Measurements from ENCODE around the gene GAREM2. TPM values are rescaled to one million over a fixed set of nuclear protein-coding genes. Genes with fewer than 3 reads are reported as not detected.

The GAREM2 gene
- total RNA-seq, 4 donors from 2014 or later = 1.5 to 4.6 (median 2.2) TPM; not detected in 1

GRCh38 chr2:26176279-26176615, 3.4 kb downstream of the GAREM2 start:
- Histone ChIP-seq H3K27me3 (peaks cover 56% of the 10 kb centered on the region), H3K9me3 (no peaks in the 10 kb centered on the region), H3K4me1 (peaks cover 15 to 31% (median 22%) of the 10 kb centered on the region in 4 donors), H3K27ac (no peak overlapping the region), H3K36me3 (no peaks in the 10 kb centered on the region), H3K4me3 (no peak overlapping the region)
- intact Hi-C loops (cut with DNase I; ENCODE audit: low total_unique reads) (loop anchor here (10.0 kb wide), 1 partner anchor 421 kb away; no protein-coding TSS in a partner anchor), in situ Hi-C loops (cut with MboI; ENCODE audit: low pct_ligation_motif_present in 1 of 4, low pct_unique_long_range_greater_than_20kb in 1 of 4, low sequenced_read_pairs in 3 of 4) (no loop called here)
- 89% methylated on average over 11 of the region's 11 CpGs; no CpG with 5 or more reads in 1 of the 2 donors for WGBS, 2 donors (ENCODE audit: low coverage in 1 of 2)
- no peak for DNase-seq
- no peak for TF ChIP-seq POLR2AphosphoS5 (IDR thresholded peaks at IDR 0.05)
- TF ChIP-seq EP300 (IDR thresholded peaks at IDR 0.05; ENCODE audit: low read depth) = no peak

GRCh38 chr2:26177122-26177521, 4.2 kb downstream of the GAREM2 start:
- no peak for DNase-seq
- no peak overlapping the region for H3K4me3 ChIP-seq
- no peaks in the 10 kb centered on the region for H3K9me3 ChIP-seq
- no peak for TF ChIP-seq EP300 (IDR thresholded peaks at IDR 0.05; ENCODE audit: low read depth)
- TF ChIP-seq POLR2A (IDR thresholded peaks at IDR 0.05) = no peak
- TF ChIP-seq CTCF (IDR thresholded peaks at IDR 0.05) = no peak
- TF ChIP-seq POLR2AphosphoS5 (IDR thresholded peaks at IDR 0.05) = no peak
- no peaks in the 10 kb centered on the region for H3K36me3 ChIP-seq
- intact Hi-C loops (cut with DNase I; ENCODE audit: low total_unique reads) (loop anchor here (10.0 kb wide), 1 partner anchor 422 kb away; no protein-coding TSS in a partner anchor), in situ Hi-C loops (cut with MboI; ENCODE audit: low pct_ligation_motif_present in 1 of 4, low pct_unique_long_range_greater_than_20kb in 1 of 4, low sequenced_read_pairs in 3 of 4) (no loop called here)
- peaks cover 48% of the 10 kb centered on the region for H3K27me3 ChIP-seq
- 91 to 92% methylated on average over 2 to 7 of the region's 7 CpGs for WGBS, 2 donors (ENCODE audit: low coverage in 1 of 2)
- H3K27ac ChIP-seq = no peak overlapping the region
- peaks cover 15 to 30% (median 22%) of the 10 kb centered on the region in 4 donors for H3K4me1 ChIP-seq

GRCh38 chr2:26178246-26178645, 5.4 kb downstream of the GAREM2 start:
- no peak for DNase-seq
- Histone ChIP-seq H3K9me3 (no peaks in the 10 kb centered on the region), H3K36me3 (no peaks in the 10 kb centered on the region), H3K27me3 (peaks cover 39% of the 10 kb centered on the region), H3K4me1 (peaks cover 14 to 22% (median 16%) of the 10 kb centered on the region in 4 donors), H3K27ac (no peak overlapping the region), H3K4me3 (peak overlapping the region in 1 of 4 donors; percentile 68)
- in situ Hi-C loops (cut with MboI; ENCODE audit: low pct_ligation_motif_present in 1 of 4, low pct_unique_long_range_greater_than_20kb in 1 of 4, low sequenced_read_pairs in 3 of 4) (no loop called here), intact Hi-C loops (cut with DNase I; ENCODE audit: low total_unique reads) (loop anchor here (10.0 kb wide), 1 partner anchor 423 kb away; no protein-coding TSS in a partner anchor)
- 89 to 96% methylated on average over 3 of the region's 3 CpGs for WGBS, 2 donors (ENCODE audit: low coverage in 1 of 2)
- TF ChIP-seq EP300 (IDR thresholded peaks at IDR 0.05; ENCODE audit: low read depth) (no peak), POLR2AphosphoS5 (IDR thresholded peaks at IDR 0.05) (no peak)

- Histone ChIP-seq H3K4me3 (peak overlapping the region; percentile 33 to 72 (median 52)), H3K4me1 (peaks cover 7 to 16% (median 10%) of the 10 kb centered on the region in 4 donors), H3K27me3 (peaks cover 32% of the 10 kb centered on the region), H3K27ac (no peak overlapping the region), H3K36me3 (no peaks in the 10 kb centered on the region), H3K9me3 (no peaks in the 10 kb centered on the region)
- intact Hi-C loops (cut with DNase I; ENCODE audit: low total_unique reads) (loop anchor here (10.0 kb wide), 1 partner anchor 424 kb away; no protein-coding TSS in a partner anchor), in situ Hi-C loops (cut with MboI; ENCODE audit: low pct_ligation_motif_present in 1 of 4, low pct_unique_long_range_greater_than_20kb in 1 of 4, low sequenced_read_pairs in 3 of 4) (no loop called here)
- TF ChIP-seq POLR2A (IDR thresholded peaks at IDR 0.05) (no peak), CTCF (IDR thresholded peaks at IDR 0.05) (no peak), POLR2AphosphoS5 (IDR thresholded peaks at IDR 0.05) (no peak), EP300 (IDR thresholded peaks at IDR 0.05; ENCODE audit: low read depth) (no peak)
- DNase-seq = peak; percentile 56
- WGBS, 2 donors (ENCODE audit: low coverage in 1 of 2) = 2% methylated on average over 35 of the region's 48 CpGs; no CpG with 5 or more reads in 1 of the 2 donors
Observed at GRCh38 chr2:26178746-26179436, 6.0 kb downstream of the GAREM2 start.

- no peak overlapping the region for H3K27ac ChIP-seq
- WGBS, 2 donors (ENCODE audit: low coverage in 1 of 2) = 39 to 60% methylated on average over 1 to 12 of the region's 12 CpGs
- H3K4me1 ChIP-seq = peaks cover 6 to 15% (median 11%) of the 10 kb centered on the region in 4 donors
Observed at GRCh38 chr2:26179446-26179913, 6.6 kb downstream of the GAREM2 start.

More at GRCh38 chr2:26179446-26179913, 6.6 kb downstream of the GAREM2 start:
- TF ChIP-seq POLR2A (IDR thresholded peaks at IDR 0.05) (no peak), POLR2AphosphoS5 (IDR thresholded peaks at IDR 0.05) (no peak), CTCF (IDR thresholded peaks at IDR 0.05) (no peak)
- peaks cover 27% of the 10 kb centered on the region for H3K27me3 ChIP-seq
- DNase-seq = no peak
- in situ Hi-C loops (cut with MboI; ENCODE audit: low pct_ligation_motif_present in 1 of 4, low pct_unique_long_range_greater_than_20kb in 1 of 4, low sequenced_read_pairs in 3 of 4) (no loop called here), intact Hi-C loops (cut with DNase I; ENCODE audit: low total_unique reads) (loop anchor here (10.0 kb wide), 1 partner anchor 425 kb away; no protein-coding TSS in a partner anchor)
- H3K36me3 ChIP-seq = no peaks in the 10 kb centered on the region
- H3K9me3 ChIP-seq = no peaks in the 10 kb centered on the region
- H3K4me3 ChIP-seq = peak overlapping the region in 2 of 4 donors; percentile 35 to 68
